LNCaP clone FGC (cell line): ENCODE results near the gene SMOC2.

Source experiments
- DNase-seq: peaks from one replicate; pipeline ENCODE4 v3.0.0-alpha.2; 2011; ENCODE audit warnings: low read depth
- H3K4me3 ChIP-seq: 2 replicates; pipeline ENCODE4 v1.5.1; 2011; ENCODE audit warnings: mild to moderate bottlenecking, low read depth, low read length, control low read depth
- CTCF ChIP-seq: IDR thresholded peaks from 2 replicates; pipeline ENCODE4 v1.5.1; 2012; ENCODE audit warnings: mild to moderate bottlenecking; ENCODE audit not compliant: control insufficient read depth, insufficient read depth; ENCODE audit errors: extremely low read depth

Gene SMOC2

GRCh38 chr6:168455847-168456530, 15.0 kb downstream of the SMOC2 start:
- no peak overlapping the region for H3K4me3 ChIP-seq
- no peak for TF ChIP-seq CTCF
- no peak for DNase-seq

DNA sequence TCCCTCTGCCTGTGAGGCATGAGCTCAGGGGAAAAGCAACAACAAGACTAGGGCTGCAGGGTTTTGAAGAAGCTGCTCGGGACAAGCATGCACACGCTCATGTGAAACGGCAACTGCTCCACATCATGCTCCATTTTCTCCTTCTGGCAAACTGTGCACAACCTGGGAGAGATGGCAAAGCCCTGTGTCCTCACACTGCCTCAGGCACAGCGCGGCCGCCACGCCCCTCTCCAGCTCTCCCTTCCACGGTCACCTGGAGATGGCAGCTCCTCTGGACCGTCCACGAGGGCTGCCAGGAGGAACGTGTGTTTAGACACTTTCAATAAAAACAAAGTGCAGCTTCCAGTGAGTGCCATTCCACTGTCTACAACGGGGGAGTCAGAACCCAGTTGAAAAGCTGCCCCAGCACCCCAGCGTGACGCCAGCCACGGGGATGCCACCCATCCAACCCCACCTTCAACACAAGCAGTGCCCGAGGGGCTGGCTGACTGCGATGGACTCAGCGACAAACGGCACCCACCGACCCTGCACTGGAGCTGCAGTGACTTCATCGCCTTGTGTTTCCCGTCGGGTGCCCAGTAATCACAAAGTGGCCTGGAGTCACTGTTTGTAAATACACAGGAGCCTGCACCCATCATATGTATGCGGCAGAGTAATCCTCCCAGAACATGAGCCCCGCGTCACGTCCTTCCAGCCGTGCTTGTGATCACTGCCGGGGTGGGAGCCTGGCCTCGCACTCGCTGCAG, 16.1 kb downstream of the SMOC2 start:
- H3K4me3 ChIP-seq, result no peak overlapping the region
- TF ChIP-seq CTCF, result no peak
- no peak for DNase-seq

- H3K4me3 ChIP-seq, result no peak overlapping the region
- TF ChIP-seq CTCF, result no peak
- no peak for DNase-seq
Observed at GRCh38 chr6:168457653-168457934, 16.6 kb downstream of the SMOC2 start.

GRCh38 chr6:168458101-168458500, 17.1 kb downstream of the SMOC2 start:
- TF ChIP-seq CTCF, result no peak
- no peak for DNase-seq
- H3K4me3 ChIP-seq, result no peak overlapping the region

GRCh38 chr6:168459572-168459971, 18.6 kb downstream of the SMOC2 start:
- H3K4me3 ChIP-seq, result no peak overlapping the region
- no peak for DNase-seq
- no peak for TF ChIP-seq CTCF

DNA sequence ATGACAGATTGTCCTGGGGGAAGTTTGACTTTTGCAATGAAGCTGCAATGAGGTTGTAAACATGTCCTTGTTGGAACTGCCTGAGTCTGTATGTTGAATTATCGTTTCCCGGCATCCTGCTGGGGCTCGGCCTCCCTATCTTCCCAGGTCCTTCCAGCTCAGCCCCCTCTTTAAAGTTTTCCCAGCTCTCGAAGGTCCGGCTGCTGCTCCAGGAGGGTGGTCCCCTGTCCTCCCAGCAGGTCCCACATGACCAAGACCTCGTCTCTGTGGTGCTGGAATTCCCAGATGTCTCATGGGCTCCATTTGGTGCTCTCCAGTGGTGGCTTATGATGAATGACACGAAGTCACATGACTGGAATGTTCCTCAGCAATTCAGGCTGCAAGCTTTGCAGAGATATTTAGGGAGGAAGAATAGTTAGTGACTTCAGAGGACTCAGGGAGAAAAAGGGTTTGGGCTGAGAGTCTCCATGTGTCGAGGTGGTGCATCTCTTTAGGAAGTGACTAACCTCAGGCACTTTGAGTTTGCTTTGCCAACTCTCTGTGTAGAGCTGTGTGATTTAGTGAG, 21.4 kb downstream of the SMOC2 start:
- TF ChIP-seq CTCF, result no peak
- no peak for DNase-seq
- H3K4me3 ChIP-seq, result no peak overlapping the region
